AG09319 (cell line): ENCODE measurements around the gene PPP1R37.

Experiments used
- DNase-seq: peaks from one replicate; pipeline ENCODE4 v3.0.0-alpha.2; 2010; ENCODE audit warnings: low read depth; ENCODE audit errors: extremely low read depth
- TF ChIP-seq, protein P1 (sequence below): IDR thresholded peaks from 2 replicates; pipeline ENCODE4 v1.5.1; 2011; ENCODE audit warnings: low read depth, mild to moderate bottlenecking, inconsistent platforms, low read length, moderate library complexity

The PPP1R37 gene

GRCh38 chr19:45137179-45137761 is 44.3 kb downstream of the PPP1R37 start:
- TF ChIP-seq, protein P1, sequence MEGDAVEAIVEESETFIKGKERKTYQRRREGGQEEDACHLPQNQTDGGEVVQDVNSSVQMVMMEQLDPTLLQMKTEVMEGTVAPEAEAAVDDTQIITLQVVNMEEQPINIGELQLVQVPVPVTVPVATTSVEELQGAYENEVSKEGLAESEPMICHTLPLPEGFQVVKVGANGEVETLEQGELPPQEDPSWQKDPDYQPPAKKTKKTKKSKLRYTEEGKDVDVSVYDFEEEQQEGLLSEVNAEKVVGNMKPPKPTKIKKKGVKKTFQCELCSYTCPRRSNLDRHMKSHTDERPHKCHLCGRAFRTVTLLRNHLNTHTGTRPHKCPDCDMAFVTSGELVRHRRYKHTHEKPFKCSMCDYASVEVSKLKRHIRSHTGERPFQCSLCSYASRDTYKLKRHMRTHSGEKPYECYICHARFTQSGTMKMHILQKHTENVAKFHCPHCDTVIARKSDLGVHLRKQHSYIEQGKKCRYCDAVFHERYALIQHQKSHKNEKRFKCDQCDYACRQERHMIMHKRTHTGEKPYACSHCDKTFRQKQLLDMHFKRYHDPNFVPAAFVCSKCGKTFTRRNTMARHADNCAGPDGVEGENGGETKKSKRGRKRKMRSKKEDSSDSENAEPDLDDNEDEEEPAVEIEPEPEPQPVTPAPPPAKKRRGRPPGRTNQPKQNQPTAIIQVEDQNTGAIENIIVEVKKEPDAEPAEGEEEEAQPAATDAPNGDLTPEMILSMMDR, result no peak
- no peak for DNase-seq

- no peak for DNase-seq
- TF ChIP-seq, protein P1, result no peak
Measured at GRCh38 chr19:45138303-45138751, 45.3 kb downstream of the PPP1R37 start.

- no peak for DNase-seq
- TF ChIP-seq, protein P1, result no peak
Measured at GRCh38 chr19:45139286-45140143, 46.5 kb downstream of the PPP1R37 start.

GRCh38 chr19:45140144-45140503 is 47.1 kb downstream of the PPP1R37 start:
- TF ChIP-seq, protein P1, result no peak
- DNase-seq, result no peak

DNA sequence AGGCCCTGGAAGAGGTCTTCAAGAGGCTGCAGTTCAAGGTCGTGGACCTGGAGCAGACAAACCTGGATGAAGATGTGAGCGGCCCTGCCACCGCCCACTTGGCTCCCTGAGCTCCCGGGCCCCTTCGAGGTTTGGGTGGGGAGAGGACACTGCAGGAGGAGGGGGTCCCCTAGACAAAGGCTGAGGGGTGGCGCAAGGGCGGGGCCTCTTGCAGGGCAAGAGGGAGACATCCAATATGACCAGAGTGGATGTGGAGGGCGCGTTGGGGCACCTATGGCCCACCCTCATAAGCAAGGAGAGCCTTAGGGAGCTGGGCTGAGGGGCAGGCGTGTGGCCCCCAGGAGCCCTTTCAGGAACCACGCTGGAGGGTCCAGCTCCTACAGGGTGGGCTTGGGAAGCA is 47.6 kb downstream of the PPP1R37 start:
- TF ChIP-seq, protein P1, result no peak
- DNase-seq, result no peak

GRCh38 chr19:45141203-45141900 is 48.4 kb downstream of the PPP1R37 start:
- TF ChIP-seq, protein P1, result no peak
- DNase-seq, result no peak
